Spleen (tissue), 7 donors: ENCODE data around the gene TTLL11.
"Not testable (repeated sequence)": the region's sequence is repeated elsewhere in the genome, so short reads cannot be mapped to it uniquely, and the experiment has no call there.

Source experiments
- CTCF ChIP-seq, 11 experiments: fragments of 200-600 bp in 7 of 11; fragments of 450-650 bp in 4 of 11; sonication (generic) in 4 of 11; IDR thresholded peaks in 8 of 11; conservative IDR thresholded peaks in 3 of 11; 1 replicate in 7 of 11; 2 replicates in 4 of 11; pipeline versions ENCODE4 v1.4.0 to v1.8.0; 2016 to 2021; ENCODE audit warnings: antibody characterized with exemption in 11 of 11, inconsistent platforms in 4 of 11, mild to moderate bottlenecking in 1 of 11
- POLR2AphosphoS5 ChIP-seq, 3 donors: sonication (generic); formaldehyde crosslinking; IDR thresholded peaks; one replicate each; pipeline ENCODE4 v1.5.1; 2017; ENCODE audit warnings: antibody characterized with exemption in 3 of 3
- donor health status: DM: no; HTN: no; CAD: no; lungs with moderate emphysema.
- donor health status: DM: no; HTN: no; CAD: no.
- donor health status: DM: no; HTN: no; CAD: no.

GRCh38 chr9:122000526-122000925 lies 92.6 kb downstream of the TTLL11 start:
- not testable (repeated sequence) for TF ChIP-seq CTCF (IDR thresholded peaks at IDR 0.05 in 8 of 11, conservative IDR thresholded peaks at IDR 0.05 in 3 of 11); POLR2AphosphoS5 (IDR thresholded peaks at IDR 0.05)
